Stimulated activated CD8-positive, alpha-beta memory T cell treated with anti-CD3 and anti-CD28 coated beads, Interleukin-4, amount 100 ng/mL, for 1 hour (primary cell): ENCODE results near the gene WNK1.
A peak's percentile ranks its signal among the peaks of the same experiment; 100 is the strongest.
"Not testable (repeated sequence)": the region's sequence is repeated elsewhere in the genome, so short reads cannot be mapped to it uniquely, and the experiment has no call there.

Experiments
- DNase-seq, 2 donors: peaks; one replicate each; pipeline ENCODE4 v3.0.0-alpha.2; 2020; ENCODE audit warnings: low read depth in 2 of 2, low spot score in 1 of 2

WNK1 gene

GRCh38 chr12:740921-741320, 11.5 kb upstream of the WNK1 start:
- no peak for DNase-seq

GRCh38 chr12:749751-750270, 2.6 kb upstream of the WNK1 start:
- no peak for DNase-seq

GRCh38 chr12:750366-751191, 1.8 kb upstream of the WNK1 start:
- DNase-seq, result no peak

GRCh38 chr12:751192-751998, 984 bp upstream of the WNK1 start:
- peak; percentile 52 to 70 for DNase-seq

- DNase-seq, result peak in 1 of 2 donors; percentile 5
These were observed 574 bp downstream of the WNK1 start for GRCh38 chr12:752695-753610.

- no peak for DNase-seq
These were observed 1.5 kb downstream of the WNK1 start for GRCh38 chr12:753611-754472.

GRCh38 chr12:754473-754820, 2.1 kb downstream of the WNK1 start:
- DNase-seq, result no peak

GRCh38 chr12:754851-755562, 2.6 kb downstream of the WNK1 start:
- DNase-seq, result no peak

GRCh38 chr12:759628-760027, 7.2 kb downstream of the WNK1 start:
- no peak for DNase-seq

GRCh38 chr12:761256-761655, 8.9 kb downstream of the WNK1 start:
- DNase-seq, result no peak

- no peak for DNase-seq
These were observed 13.5 kb downstream of the WNK1 start for GRCh38 chr12:765840-766239.

GRCh38 chr12:768434-768833, 16.1 kb downstream of the WNK1 start:
- DNase-seq, result no peak

GRCh38 chr12:770479-770878, 18.1 kb downstream of the WNK1 start:
- no peak for DNase-seq

GRCh38 chr12:772056-772697, 19.8 kb downstream of the WNK1 start:
- DNase-seq, result no peak

GRCh38 chr12:774051-774614, 21.8 kb downstream of the WNK1 start:
- no peak for DNase-seq

GRCh38 chr12:775973-776771, 23.8 kb downstream of the WNK1 start:
- DNase-seq, result not testable (repeated sequence)

GRCh38 chr12:776772-777373, 24.5 kb downstream of the WNK1 start:
- DNase-seq, result not testable (repeated sequence)
